HEK293 (cell line): ENCODE results near the gene KDM2B.

Experiments used
- SCRT1 ChIP-seq: fragments of 450-650 bp; formaldehyde crosslinking; IDR thresholded peaks from 2 replicates; pipeline ENCODE4 v1.5.1; 2016; ENCODE audit warnings: missing biosample characterization, missing genetic modification characterization, borderline replicate concordance
- ZBTB1 ChIP-seq: fragments of 450-650 bp; formaldehyde crosslinking; IDR thresholded peaks from 2 replicates; pipeline ENCODE4 v1.5.1; 2016; ENCODE audit warnings: missing biosample characterization, missing genetic modification characterization
- ZBTB10 ChIP-seq: fragments of 450-650 bp; formaldehyde crosslinking; IDR thresholded peaks from 2 replicates; pipeline ENCODE4 v1.5.1; 2016; ENCODE audit warnings: missing biosample characterization, missing genetic modification characterization
- ZBTB20 ChIP-seq: fragments of 450-650 bp; formaldehyde crosslinking; IDR thresholded peaks from 2 replicates; pipeline ENCODE4 v1.5.1; 2016; ENCODE audit warnings: missing biosample characterization, missing genetic modification characterization
- ZBTB6 ChIP-seq: fragments of 450-650 bp; formaldehyde crosslinking; IDR thresholded peaks from 2 replicates; pipeline ENCODE4 v1.5.1; 2017; ENCODE audit warnings: missing biosample characterization, missing genetic modification characterization
- ZEB2 ChIP-seq: fragments of 450-650 bp; formaldehyde crosslinking; IDR thresholded peaks from 2 replicates; pipeline ENCODE4 v1.5.1; 2016; ENCODE audit warnings: missing biosample characterization, missing genetic modification characterization
- ZFP3 ChIP-seq: fragments of 450-650 bp; formaldehyde crosslinking; IDR thresholded peaks from 2 replicates; pipeline ENCODE4 v1.5.1; 2016; ENCODE audit warnings: low read depth, missing biosample characterization, missing genetic modification characterization
- ZIC2 ChIP-seq: fragments of 450-650 bp; formaldehyde crosslinking; IDR thresholded peaks from 2 replicates; pipeline ENCODE4 v1.5.1; 2016; ENCODE audit warnings: missing biosample characterization, missing genetic modification characterization
- ZNF138 ChIP-seq: fragments of 450-650 bp; formaldehyde crosslinking; IDR thresholded peaks from 2 replicates; pipeline ENCODE4 v1.5.1; 2016; ENCODE audit warnings: missing biosample characterization, missing genetic modification characterization, borderline replicate concordance
- ZNF175 ChIP-seq: fragments of 450-650 bp; formaldehyde crosslinking; IDR thresholded peaks from 2 replicates; pipeline ENCODE4 v1.5.1; 2016; ENCODE audit warnings: missing biosample characterization, missing genetic modification characterization
- ZNF18 ChIP-seq: fragments of 450-650 bp; formaldehyde crosslinking; IDR thresholded peaks from 2 replicates; pipeline ENCODE4 v1.5.1; 2016; ENCODE audit warnings: missing biosample characterization, missing genetic modification characterization
- ZNF394 ChIP-seq: fragments of 450-650 bp; formaldehyde crosslinking; IDR thresholded peaks from 2 replicates; pipeline ENCODE4 v1.5.1; 2016; ENCODE audit warnings: missing biosample characterization, missing genetic modification characterization, mild to moderate bottlenecking, moderate library complexity, borderline replicate concordance
- ZNF513 ChIP-seq: fragments of 450-650 bp; IDR thresholded peaks from 2 replicates; pipeline ENCODE4 v1.5.1; 2018; ENCODE audit warnings: missing biosample characterization, missing genetic modification characterization
- ZNF514 ChIP-seq: fragments of 450-650 bp; formaldehyde crosslinking; IDR thresholded peaks from 2 replicates; pipeline ENCODE4 v1.5.1; 2016; ENCODE audit warnings: missing biosample characterization, missing genetic modification characterization
- ZNF521 ChIP-seq: fragments of 450-650 bp; formaldehyde crosslinking; IDR thresholded peaks from 2 replicates; pipeline ENCODE4 v1.5.1; 2017; ENCODE audit warnings: missing biosample characterization, mild to moderate bottlenecking, missing genetic modification characterization
- ZNF600 ChIP-seq: fragments of 450-650 bp; formaldehyde crosslinking; IDR thresholded peaks from 2 replicates; pipeline ENCODE4 v1.5.1; 2016; ENCODE audit warnings: missing biosample characterization, missing genetic modification characterization
- ZNF658 ChIP-seq: fragments of 450-650 bp; formaldehyde crosslinking; IDR thresholded peaks from 2 replicates; pipeline ENCODE4; 2016; ENCODE audit warnings: missing biosample characterization, missing genetic modification characterization
- ZNF768 ChIP-seq: fragments of 450-650 bp; formaldehyde crosslinking; IDR thresholded peaks from 2 replicates; pipeline ENCODE4 v1.5.1; 2018; ENCODE audit warnings: missing biosample characterization, mild to moderate bottlenecking, missing genetic modification characterization
- ZNF837 ChIP-seq: fragments of 450-650 bp; formaldehyde crosslinking; IDR thresholded peaks from 2 replicates; pipeline ENCODE4 v1.5.1; 2016; ENCODE audit warnings: missing biosample characterization, missing genetic modification characterization
- TF ChIP-seq, protein P1 (sequence below): fragments of 450-650 bp; formaldehyde crosslinking; IDR thresholded peaks from 2 replicates; pipeline ENCODE4 v1.5.1; 2016; ENCODE audit warnings: missing biosample characterization, missing genetic modification characterization
- TF ChIP-seq, protein P2 (sequence below): fragments of 450-650 bp; formaldehyde crosslinking; IDR thresholded peaks from 2 replicates; pipeline ENCODE4 v1.5.1; 2016; ENCODE audit warnings: missing biosample characterization, missing genetic modification characterization
- TF ChIP-seq, protein P3 (sequence below): fragments of 450-650 bp; formaldehyde crosslinking; conservative IDR thresholded peaks from 2 replicates; pipeline ENCODE4 v1.5.1; 2016; ENCODE audit warnings: low read depth, missing biosample characterization, missing genetic modification characterization

The KDM2B gene

GRCh38 chr12:121399391-121400331, 181.2 kb downstream of the KDM2B start, which contains the start of gene RNF34 (continued):
- TF ChIP-seq ZEB2 (tag by site-specific recombination) (peak; percentile 97), ZNF138 (tag by site-specific recombination) (no peak), ZBTB20 (tag by site-specific recombination) (peak; percentile 67), ZNF175 (no peak), ZFP3 (no peak), ZNF600 (tag by site-specific recombination) (peak; percentile 93), ZNF521 (tag by site-specific recombination) (no peak), ZIC2 (tag by site-specific recombination) (peak; percentile 86), ZBTB10 (tag by site-specific recombination) (no peak), ZBTB1 (tag by site-specific recombination) (no peak), ZNF514 (no peak), ZNF18 (tag by site-specific recombination) (no peak), SCRT1 (no peak), ZNF768 (tag by site-specific recombination) (no peak), ZBTB6 (tag by site-specific recombination) (no peak), ZNF394 (tag by site-specific recombination) (peak; percentile 31; the same call in 1 of the 2 replicates), ZNF837 (no peak), ZNF513 (0 out of 2 replicates have a peak, but pooled peaks have one; percentile 10), ZNF658 (tag by site-specific recombination) (no peak)
- TF ChIP-seq, protein P1, sequence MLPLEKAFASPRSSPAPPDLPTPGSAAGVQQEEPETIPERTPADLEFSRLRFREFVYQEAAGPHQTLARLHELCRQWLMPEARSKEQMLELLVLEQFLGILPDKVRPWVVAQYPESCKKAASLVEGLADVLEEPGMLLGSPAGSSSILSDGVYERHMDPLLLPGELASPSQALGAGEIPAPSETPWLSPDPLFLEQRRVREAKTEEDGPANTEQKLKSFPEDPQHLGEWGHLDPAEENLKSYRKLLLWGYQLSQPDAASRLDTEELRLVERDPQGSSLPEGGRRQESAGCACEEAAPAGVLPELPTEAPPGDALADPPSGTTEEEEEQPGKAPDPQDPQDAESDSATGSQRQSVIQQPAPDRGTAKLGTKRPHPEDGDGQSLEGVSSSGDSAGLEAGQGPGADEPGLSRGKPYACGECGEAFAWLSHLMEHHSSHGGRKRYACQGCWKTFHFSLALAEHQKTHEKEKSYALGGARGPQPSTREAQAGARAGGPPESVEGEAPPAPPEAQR (tag by site-specific recombination) = no peak
- TF ChIP-seq, protein P2, sequence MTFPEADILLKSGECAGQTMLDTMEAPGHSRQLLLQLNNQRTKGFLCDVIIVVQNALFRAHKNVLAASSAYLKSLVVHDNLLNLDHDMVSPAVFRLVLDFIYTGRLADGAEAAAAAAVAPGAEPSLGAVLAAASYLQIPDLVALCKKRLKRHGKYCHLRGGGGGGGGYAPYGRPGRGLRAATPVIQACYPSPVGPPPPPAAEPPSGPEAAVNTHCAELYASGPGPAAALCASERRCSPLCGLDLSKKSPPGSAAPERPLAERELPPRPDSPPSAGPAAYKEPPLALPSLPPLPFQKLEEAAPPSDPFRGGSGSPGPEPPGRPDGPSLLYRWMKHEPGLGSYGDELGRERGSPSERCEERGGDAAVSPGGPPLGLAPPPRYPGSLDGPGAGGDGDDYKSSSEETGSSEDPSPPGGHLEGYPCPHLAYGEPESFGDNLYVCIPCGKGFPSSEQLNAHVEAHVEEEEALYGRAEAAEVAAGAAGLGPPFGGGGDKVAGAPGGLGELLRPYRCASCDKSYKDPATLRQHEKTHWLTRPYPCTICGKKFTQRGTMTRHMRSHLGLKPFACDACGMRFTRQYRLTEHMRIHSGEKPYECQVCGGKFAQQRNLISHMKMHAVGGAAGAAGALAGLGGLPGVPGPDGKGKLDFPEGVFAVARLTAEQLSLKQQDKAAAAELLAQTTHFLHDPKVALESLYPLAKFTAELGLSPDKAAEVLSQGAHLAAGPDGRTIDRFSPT (tag by site-specific recombination) = no peak
- TF ChIP-seq, protein P3, sequence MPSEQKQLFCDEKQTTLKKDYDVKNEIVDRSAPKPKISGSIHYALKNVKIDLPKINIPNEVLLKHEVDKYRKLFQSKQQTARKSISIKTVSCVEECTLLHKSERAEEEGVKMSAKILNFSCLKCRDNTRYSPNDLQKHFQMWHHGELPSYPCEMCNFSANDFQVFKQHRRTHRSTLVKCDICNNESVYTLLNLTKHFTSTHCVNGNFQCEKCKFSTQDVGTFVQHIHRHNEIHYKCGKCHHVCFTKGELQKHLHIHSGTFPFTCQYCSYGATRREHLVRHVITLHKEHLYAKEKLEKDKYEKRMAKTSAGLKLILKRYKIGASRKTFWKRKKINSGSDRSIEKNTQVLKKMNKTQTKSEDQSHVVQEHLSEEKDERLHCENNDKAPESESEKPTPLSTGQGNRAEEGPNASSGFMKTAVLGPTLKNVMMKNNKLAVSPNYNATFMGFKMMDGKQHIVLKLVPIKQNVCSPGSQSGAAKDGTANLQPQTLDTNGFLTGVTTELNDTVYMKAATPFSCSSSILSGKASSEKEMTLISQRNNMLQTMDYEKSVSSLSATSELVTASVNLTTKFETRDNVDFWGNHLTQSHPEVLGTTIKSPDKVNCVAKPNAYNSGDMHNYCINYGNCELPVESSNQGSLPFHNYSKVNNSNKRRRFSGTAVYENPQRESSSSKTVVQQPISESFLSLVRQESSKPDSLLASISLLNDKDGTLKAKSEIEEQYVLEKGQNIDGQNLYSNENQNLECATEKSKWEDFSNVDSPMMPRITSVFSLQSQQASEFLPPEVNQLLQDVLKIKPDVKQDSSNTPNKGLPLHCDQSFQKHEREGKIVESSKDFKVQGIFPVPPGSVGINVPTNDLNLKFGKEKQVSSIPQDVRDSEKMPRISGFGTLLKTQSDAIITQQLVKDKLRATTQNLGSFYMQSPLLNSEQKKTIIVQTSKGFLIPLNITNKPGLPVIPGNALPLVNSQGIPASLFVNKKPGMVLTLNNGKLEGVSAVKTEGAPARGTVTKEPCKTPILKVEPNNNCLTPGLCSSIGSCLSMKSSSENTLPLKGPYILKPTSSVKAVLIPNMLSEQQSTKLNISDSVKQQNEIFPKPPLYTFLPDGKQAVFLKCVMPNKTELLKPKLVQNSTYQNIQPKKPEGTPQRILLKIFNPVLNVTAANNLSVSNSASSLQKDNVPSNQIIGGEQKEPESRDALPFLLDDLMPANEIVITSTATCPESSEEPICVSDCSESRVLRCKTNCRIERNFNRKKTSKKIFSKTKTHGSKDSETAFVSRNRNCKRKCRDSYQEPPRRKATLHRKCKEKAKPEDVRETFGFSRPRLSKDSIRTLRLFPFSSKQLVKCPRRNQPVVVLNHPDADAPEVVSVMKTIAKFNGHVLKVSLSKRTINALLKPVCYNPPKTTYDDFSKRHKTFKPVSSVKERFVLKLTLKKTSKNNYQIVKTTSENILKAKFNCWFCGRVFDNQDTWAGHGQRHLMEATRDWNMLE = no peak
